ENCODE results near the gene RCSD1. TPM values are rescaled to one million over a fixed set of nuclear protein-coding genes. Genes with fewer than 3 reads are reported as not detected.
A peak's percentile ranks its signal among the peaks of the same experiment; 100 is the strongest.
"Not testable (repeated sequence)": the region's sequence is repeated elsewhere in the genome, so short reads cannot be mapped to it uniquely, and the experiment has no call there.

The RCSD1 gene
- total RNA-seq, 3 donors from 2014 or later (not counting 1 experiment from before 2014, with no cell fraction given), result 86.3 to 130 (median 110) TPM

GRCh38 chr1:167718914-167719691, 89.1 kb downstream of the RCSD1 start:
- ATAC-seq, result no peak
- Histone ChIP-seq H3K27ac (ENCODE audit: low read length) (no peak overlapping the region), H3K4me1 (ENCODE audit: control insufficient read depth, insufficient read depth, low read length) (peaks cover 17% of the 10 kb centered on the region), H3K9me3 (ENCODE audit: control insufficient read depth, insufficient read depth, low read length) (no peaks in the 10 kb centered on the region), H3K27me3 (ENCODE audit: control insufficient read depth, insufficient read depth, low read length) (no peaks in the 10 kb centered on the region), H3K36me3 (ENCODE audit: control insufficient read depth, insufficient read depth, low read length) (no peaks in the 10 kb centered on the region), H3K4me3 (ENCODE audit: low read length) (no peak overlapping the region)
- H3K27ac Mint-ChIP-seq, result no peak overlapping the region
- peaks cover 7% of the 10 kb centered on the region for H3K36me3 Mint-ChIP-seq
- intact Hi-C loops (cut with micrococcal nuclease), result no loop called here
- TF ChIP-seq, protein P1, sequence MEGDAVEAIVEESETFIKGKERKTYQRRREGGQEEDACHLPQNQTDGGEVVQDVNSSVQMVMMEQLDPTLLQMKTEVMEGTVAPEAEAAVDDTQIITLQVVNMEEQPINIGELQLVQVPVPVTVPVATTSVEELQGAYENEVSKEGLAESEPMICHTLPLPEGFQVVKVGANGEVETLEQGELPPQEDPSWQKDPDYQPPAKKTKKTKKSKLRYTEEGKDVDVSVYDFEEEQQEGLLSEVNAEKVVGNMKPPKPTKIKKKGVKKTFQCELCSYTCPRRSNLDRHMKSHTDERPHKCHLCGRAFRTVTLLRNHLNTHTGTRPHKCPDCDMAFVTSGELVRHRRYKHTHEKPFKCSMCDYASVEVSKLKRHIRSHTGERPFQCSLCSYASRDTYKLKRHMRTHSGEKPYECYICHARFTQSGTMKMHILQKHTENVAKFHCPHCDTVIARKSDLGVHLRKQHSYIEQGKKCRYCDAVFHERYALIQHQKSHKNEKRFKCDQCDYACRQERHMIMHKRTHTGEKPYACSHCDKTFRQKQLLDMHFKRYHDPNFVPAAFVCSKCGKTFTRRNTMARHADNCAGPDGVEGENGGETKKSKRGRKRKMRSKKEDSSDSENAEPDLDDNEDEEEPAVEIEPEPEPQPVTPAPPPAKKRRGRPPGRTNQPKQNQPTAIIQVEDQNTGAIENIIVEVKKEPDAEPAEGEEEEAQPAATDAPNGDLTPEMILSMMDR (IDR thresholded peaks at IDR 0.05), result no peak
- 75% methylated on average over 7 of the region's 7 CpGs for WGBS (ENCODE audit: insufficient coverage)
- peaks cover 35% of the 10 kb centered on the region in 2 donors for H3K4me1 Mint-ChIP-seq
- no peaks in the 10 kb centered on the region for H3K9me3 Mint-ChIP-seq
- peaks cover 0 to 11% of the 10 kb centered on the region in 2 donors for H3K27me3 Mint-ChIP-seq (ENCODE audit: low read depth in 2 of 2)
- H3K4me3 Mint-ChIP-seq, result no peak overlapping the region
- no peak for DNase-seq

GRCh38 chr1:167719715-167720421, 89.8 kb downstream of the RCSD1 start:
- H3K9me3 ChIP-seq (ENCODE audit: control insufficient read depth, insufficient read depth, low read length); H3K36me3 ChIP-seq (ENCODE audit: control insufficient read depth, insufficient read depth, low read length); H3K4me3 ChIP-seq (ENCODE audit: low read length); H3K4me3 Mint-ChIP-seq; H3K27me3 ChIP-seq (ENCODE audit: control insufficient read depth, insufficient read depth, low read length); H3K36me3 Mint-ChIP-seq; H3K27ac Mint-ChIP-seq; H3K27ac ChIP-seq (ENCODE audit: low read length); ATAC-seq; DNase-seq; intact Hi-C loops (cut with micrococcal nuclease); H3K9me3 Mint-ChIP-seq: not testable (repeated sequence)
- WGBS (ENCODE audit: insufficient coverage), result 80% methylated on average over 25 of the region's 25 CpGs
- peaks cover 16% of the 10 kb centered on the region for H3K4me1 ChIP-seq (ENCODE audit: control insufficient read depth, insufficient read depth, low read length)
- peaks cover 27 to 28% of the 10 kb centered on the region in 2 donors for H3K4me1 Mint-ChIP-seq
- H3K27me3 Mint-ChIP-seq (ENCODE audit: low read depth in 2 of 2), result peaks cover 0 to 14% of the 10 kb centered on the region in 2 donors

DNA sequence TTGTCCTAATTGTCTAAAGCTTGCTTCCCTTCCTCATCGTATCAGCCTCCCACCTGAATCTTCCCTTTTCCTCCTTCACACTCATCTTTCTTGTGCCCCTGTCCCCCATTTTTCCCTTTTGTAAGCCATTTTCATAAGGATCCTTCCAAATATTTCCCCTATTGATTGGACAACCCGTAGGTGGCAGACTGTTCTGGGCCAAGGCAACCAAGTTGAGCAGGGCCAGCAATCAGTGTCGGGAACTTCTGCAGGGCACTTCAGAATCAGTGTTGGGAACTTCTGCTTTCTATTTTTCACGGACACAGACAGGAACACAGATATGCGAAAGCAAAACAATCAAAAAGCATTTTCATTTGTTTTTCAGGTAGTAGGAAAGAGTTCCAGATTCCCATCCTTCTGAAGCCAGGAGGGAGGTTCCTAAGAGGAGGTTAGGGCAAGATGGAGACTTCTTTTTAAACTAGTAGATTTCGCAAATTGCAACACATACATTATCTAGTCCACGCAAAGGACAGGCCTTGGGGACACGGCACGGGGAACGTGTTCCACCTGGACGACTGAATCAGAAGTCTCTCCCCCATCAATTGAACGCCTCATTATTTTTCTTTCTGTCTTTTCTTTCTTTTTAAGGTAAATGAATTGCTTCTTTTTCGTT, 91.1 kb downstream of the RCSD1 start:
- no peaks in the 10 kb centered on the region for H3K9me3 Mint-ChIP-seq
- peak overlapping the region; percentile 97 for H3K4me3 Mint-ChIP-seq
- WGBS (ENCODE audit: insufficient coverage), result 36% methylated on average over 12 of the region's 13 CpGs
- no peaks in the 10 kb centered on the region for H3K36me3 Mint-ChIP-seq
- Histone ChIP-seq H3K4me3 (ENCODE audit: low read length) (peak overlapping the region; percentile 52), H3K27me3 (ENCODE audit: control insufficient read depth, insufficient read depth, low read length) (no peaks in the 10 kb centered on the region), H3K27ac (ENCODE audit: low read length) (no peak overlapping the region), H3K4me1 (ENCODE audit: control insufficient read depth, insufficient read depth, low read length) (peaks cover 11% of the 10 kb centered on the region), H3K36me3 (ENCODE audit: control insufficient read depth, insufficient read depth, low read length) (no peaks in the 10 kb centered on the region), H3K9me3 (ENCODE audit: control insufficient read depth, insufficient read depth, low read length) (no peaks in the 10 kb centered on the region)
- peaks cover 0 to 11% of the 10 kb centered on the region in 2 donors for H3K27me3 Mint-ChIP-seq (ENCODE audit: low read depth in 2 of 2)
- TF ChIP-seq, protein P1 (IDR thresholded peaks at IDR 0.05), result no peak
- H3K27ac Mint-ChIP-seq, result peak overlapping the region; percentile 65 to 87
- peak in 1 of 2 donors; percentile 30 for DNase-seq
- peaks cover 15 to 16% of the 10 kb centered on the region in 2 donors for H3K4me1 Mint-ChIP-seq
- intact Hi-C loops (cut with micrococcal nuclease), result no loop called here
- ATAC-seq, result no peak

Data from natural killer cell (primary cell).